Measurements from ENCODE around the gene SLC13A2. TPM values are rescaled to one million over a fixed set of nuclear protein-coding genes. Genes with fewer than 3 reads are reported as not detected.
A peak's percentile ranks its signal among the peaks of the same experiment; 100 is the strongest.

SLC13A2 gene
- polyA plus RNA-seq, 4 donors: 7.1 to 24.5 (median 13.3) TPM

DNA sequence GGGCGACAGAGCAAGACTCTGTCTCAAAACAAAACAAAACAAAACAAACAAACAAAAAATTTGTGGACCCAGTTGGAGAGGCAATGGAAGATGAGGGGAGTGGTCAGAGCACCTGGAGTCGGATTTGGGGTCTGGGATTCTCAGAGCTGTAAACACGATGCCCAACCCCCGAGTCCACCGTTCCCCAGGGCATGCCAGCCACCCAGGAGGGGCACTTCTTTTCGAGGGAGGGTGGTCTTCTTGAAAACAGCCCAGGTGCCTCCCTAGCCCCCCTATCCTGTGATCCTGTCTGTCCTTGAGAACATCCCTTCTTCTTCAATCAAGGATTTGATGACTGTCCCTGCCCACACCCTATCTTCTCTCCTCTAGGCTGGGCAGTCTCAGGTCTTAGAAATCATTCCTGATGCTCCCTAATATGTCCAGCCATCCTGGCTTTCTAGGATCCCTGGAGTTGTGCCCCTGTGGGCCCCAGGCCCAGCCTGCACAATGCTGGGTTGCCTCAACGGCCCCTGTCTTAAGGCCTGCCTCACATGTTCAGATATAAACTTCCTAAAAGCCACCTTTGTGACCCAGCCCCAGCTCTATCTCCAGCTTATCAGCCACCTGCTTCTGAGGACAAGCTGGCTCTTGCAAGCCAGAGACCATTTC lies 3.1 kb upstream of the SLC13A2 start:
- DNase-seq (ENCODE audit: low read depth in 4 of 4, low spot score in 3 of 4): no peak

DNA sequence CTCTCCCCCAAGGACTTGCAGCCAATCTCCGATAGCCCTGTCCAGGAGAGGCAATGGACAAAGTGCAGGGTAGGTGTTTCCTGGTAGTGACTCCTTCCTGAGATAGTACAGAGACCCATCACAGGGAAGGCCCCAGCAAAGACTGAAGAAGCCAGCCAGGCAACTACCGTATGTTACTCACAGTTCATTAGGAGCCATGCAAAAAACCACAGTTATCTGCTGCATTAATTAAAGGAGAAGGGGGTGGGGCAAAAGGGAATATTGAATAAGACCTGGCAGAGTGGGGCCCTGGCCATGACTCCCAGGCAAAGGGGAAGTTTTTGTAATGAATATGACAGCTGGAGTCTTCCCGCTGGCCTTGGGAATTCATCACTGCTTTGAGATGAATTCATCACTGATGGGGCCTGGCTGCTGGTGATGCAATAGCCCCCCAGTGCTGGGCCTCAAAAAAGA lies 2.5 kb upstream of the SLC13A2 start:
- DNase-seq (ENCODE audit: low read depth in 4 of 4, low spot score in 3 of 4): no peak

- DNase-seq (ENCODE audit: low read depth in 4 of 4, low spot score in 3 of 4): no peak
These were observed 1.7 kb upstream of the SLC13A2 start for GRCh38 chr17:28471531-28472342.

GRCh38 chr17:28472871-28473497 lies 460 bp upstream of the SLC13A2 start:
- no peak for DNase-seq (ENCODE audit: low read depth in 4 of 4, low spot score in 3 of 4)

DNA sequence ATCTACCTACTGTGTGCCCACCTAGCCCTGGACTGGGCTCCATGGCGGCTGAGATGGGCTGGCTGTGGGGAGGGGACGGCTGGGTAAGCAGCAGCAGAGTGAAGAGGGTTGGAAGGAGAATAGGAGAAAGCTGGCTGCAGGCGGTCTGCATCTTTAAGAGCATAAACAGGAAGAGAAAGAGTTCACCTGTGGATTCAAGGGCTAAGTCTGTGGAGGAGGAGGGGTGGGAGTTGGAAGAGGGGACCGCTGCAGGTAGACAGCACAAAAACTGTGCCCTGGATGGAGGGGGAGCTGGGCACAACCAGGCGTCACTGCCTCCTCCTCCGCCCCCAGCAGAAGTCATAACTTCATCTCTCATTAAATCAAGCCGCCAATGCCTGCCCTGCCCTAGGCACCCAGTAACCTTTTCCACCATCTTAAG lies 677 bp downstream of the SLC13A2 start:
- no peak for DNase-seq (ENCODE audit: low read depth in 4 of 4, low spot score in 3 of 4)

DNA sequence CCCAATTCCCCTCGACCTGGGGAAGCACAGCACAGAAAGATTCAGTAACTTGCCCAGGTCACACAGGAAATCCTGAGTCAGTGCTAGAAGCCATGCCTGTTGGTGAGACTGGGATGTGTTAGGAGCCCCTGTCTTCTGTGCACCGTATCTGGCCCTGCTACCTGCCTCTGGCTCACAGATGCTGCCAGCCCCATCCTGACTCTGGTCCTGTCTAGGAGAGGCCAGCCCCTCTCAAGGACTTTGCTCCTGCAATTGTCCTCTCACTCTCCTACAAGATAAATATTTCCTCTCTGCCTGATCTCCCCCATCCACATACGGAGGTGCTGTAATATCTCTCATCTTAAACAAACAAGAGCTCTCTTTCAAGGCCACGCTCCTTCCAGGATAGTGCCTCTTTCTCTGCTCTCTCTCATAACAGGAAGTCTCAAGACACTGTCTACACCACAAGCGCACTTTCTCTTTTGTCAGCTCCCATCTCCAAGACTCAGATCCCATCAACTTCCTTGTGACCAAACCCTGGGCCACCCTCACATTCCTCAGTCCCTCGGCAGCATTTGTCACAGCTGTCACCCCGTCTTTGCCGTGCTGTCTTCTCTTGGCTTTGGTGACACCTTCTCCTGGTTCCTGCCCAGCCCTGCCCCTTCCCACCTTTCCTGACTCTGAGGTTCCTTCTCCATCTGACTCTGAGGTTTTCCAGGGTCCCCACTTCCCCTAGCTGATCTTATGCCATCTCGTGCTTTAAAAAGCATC lies 1.9 kb downstream of the SLC13A2 start:
- no peak for DNase-seq (ENCODE audit: low read depth in 4 of 4, low spot score in 3 of 4)

GRCh38 chr17:28476076-28476865 lies 2.8 kb downstream of the SLC13A2 start:
- no peak for DNase-seq (ENCODE audit: low read depth in 4 of 4, low spot score in 3 of 4)

- no peak for DNase-seq (ENCODE audit: low read depth in 4 of 4, low spot score in 3 of 4)
These were observed 4.5 kb downstream of the SLC13A2 start for GRCh38 chr17:28477928-28478327.

- DNase-seq (ENCODE audit: low read depth in 4 of 4, low spot score in 3 of 4): no peak
These were observed 5.5 kb downstream of the SLC13A2 start for GRCh38 chr17:28478712-28479615.

DNA sequence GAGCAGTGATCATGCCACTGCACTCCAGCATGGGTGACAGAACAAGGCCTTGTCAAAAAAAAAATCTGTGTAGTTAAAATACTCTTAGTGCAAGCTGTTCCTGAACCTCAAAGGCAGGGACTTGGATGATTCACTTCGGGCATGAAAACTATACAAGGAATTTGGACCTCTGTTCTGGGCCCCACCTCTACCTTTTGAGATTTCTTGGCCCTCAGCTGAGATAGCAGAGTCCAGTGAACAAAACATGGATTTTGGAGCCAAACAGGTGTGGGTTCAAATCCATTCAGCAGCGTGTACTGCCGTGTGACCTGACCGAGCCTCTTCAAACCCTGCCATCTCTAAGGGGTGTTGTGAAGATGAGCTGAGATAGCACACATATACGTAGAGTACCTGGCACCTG lies 6.8 kb downstream of the SLC13A2 start:
- DNase-seq (ENCODE audit: low read depth in 4 of 4, low spot score in 3 of 4): no peak

- no peak for DNase-seq (ENCODE audit: low read depth in 4 of 4, low spot score in 3 of 4)
These were observed 7.5 kb downstream of the SLC13A2 start for GRCh38 chr17:28480799-28481571.

GRCh38 chr17:28482551-28483199 lies 9.2 kb downstream of the SLC13A2 start:
- no peak for DNase-seq (ENCODE audit: low read depth in 4 of 4, low spot score in 3 of 4)

- no peak for DNase-seq (ENCODE audit: low read depth in 4 of 4, low spot score in 3 of 4)
These were observed 10.9 kb downstream of the SLC13A2 start for GRCh38 chr17:28484296-28484695.

- no peak for DNase-seq (ENCODE audit: low read depth in 4 of 4, low spot score in 3 of 4)
These were observed 11.6 kb downstream of the SLC13A2 start for GRCh38 chr17:28485049-28485448.

DNA sequence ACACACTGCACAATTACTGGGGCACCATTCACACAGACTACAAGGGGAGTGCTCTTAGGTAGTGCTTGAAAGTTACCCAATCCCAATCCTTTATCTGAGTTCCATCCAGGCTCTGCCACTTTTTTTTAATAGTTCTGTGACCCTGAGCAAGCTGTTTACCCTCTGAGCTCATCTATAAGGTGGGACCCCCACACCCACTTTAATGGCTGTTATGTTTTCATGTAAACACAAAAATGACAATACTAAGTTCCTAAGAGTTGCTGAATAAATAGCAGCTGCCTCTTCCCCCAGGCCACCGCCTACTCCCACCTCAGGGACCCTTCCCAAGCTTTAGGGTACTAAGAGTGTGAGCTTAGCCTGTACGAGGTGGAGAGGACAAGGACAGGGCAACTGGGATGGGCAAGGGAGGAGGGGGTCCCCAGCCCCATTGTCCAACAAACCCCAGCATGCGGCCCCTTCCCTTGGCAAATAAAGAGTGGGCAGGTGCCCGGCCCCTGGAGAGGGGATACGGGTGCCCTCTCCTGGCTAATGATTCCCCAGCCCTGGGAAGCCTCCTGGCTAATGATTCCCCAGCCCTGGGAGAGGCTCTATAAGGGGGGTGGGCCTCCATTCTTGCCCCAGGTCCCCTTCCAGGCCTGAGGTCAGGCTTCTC lies 14.6 kb downstream of the SLC13A2 start:
- DNase-seq (ENCODE audit: low read depth in 4 of 4, low spot score in 3 of 4): peak in 1 of 4 donors; percentile 39

- no peak for DNase-seq (ENCODE audit: low read depth in 4 of 4, low spot score in 3 of 4)
These were observed 15.3 kb downstream of the SLC13A2 start for GRCh38 chr17:28488533-28489276.

DNA sequence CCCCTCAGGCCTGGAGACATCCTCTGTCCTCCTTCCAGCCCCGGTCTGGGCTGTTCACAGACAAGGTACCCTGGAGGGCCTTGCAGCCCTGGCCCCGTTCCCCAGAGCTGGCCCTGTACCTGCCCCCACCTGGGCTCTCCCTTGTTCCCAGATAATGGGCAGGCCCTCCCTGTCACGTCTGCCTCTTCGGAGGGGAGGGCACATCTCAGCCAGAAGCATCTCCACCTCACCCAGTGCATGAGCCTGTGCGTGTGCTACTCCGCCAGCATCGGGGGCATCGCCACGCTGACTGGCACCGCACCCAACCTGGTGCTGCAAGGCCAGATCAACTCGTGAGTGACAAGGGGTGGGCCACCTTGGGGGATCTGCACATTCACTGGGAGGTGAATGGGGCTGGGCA lies 17.8 kb downstream of the SLC13A2 start:
- no peak for DNase-seq (ENCODE audit: low read depth in 4 of 4, low spot score in 3 of 4)

Measured in right renal pelvis (tissue), 4 donors.